Measurements from ENCODE around the gene C6orf141.

C6orf141 gene

DNA sequence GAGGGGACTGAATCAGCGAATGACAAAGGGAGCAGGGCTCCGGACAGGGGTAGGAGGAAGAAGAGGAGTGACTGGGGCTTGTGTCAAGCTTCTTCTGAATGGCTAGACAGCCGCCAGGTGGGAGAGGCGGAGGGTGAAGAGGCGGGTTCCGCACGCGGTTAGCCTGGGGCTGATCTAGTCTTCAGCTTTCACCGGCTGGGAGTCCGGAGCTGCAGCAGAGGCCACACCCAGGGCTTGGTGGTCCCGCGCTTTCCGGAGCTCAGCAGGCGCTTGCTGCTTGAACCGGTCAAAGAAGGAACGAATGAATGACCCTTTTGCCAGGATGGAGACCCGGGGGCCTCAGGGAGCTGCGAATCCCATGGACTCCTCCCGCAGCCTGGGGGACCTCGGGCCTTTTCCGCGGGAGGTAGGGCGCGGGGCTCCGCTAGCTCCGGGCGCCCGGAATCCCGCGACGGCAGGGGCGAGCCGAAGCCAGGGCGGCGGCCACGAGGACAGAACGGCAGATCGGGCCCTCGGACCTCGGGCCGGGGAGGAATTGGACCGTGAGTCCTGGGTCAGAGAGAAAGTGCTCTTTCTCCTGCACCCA lies at the start of gene C6orf141:
C6orf141 (plus strand) TSS at position 177 of the 586 bp plus-strand sequence; CDS start at position 302, 125 bp downstream.
- peak; percentile 20 for DNase-seq

DNA sequence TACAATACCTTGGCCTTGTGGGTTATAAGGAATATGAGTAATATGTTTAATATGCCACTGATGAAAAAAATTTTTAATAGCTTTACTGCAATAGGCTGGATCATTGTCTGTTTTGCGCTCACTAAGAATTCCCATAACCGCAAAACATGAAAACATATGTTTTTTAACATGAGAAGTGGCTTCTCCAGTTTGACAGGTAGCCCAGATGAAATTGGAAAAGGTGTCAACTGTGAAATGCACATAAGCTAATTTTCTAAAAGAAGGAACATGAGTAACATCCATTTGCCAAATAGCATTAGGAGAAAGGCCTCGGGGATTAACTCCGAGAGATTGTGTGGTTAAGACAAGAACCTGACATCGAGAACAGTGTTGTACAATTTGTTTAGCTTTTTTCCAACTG lies 45.8 kb upstream of the C6orf141 start:
- DNase-seq: no peak

- DNase-seq: no peak
Measured at GRCh38 chr6:49506569-49507111, 43.8 kb upstream of the C6orf141 start.

DNA sequence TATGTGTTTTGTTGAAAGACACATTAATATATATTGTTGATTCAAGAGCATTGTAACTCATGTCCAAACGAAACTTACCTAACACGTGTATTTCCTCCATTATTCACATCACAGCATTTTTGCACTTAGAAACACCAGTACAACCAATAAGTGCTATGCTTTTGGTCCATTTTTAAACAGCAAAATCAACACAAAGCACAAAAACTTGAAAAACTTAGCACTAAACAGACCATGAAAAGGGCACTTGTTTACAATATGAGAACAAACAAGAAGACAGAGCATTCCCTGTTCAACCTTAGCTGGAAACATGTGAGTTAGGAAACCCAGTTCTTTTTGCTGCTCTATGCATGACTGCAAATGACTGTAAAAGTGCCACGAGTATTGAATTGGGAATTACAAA lies 41.1 kb upstream of the C6orf141 start:
- no peak for DNase-seq

GRCh38 chr6:49513153-49513989 lies 37.1 kb upstream of the C6orf141 start:
- DNase-seq: no peak

GRCh38 chr6:49514571-49515484 lies 35.6 kb upstream of the C6orf141 start:
- no peak for DNase-seq

DNA sequence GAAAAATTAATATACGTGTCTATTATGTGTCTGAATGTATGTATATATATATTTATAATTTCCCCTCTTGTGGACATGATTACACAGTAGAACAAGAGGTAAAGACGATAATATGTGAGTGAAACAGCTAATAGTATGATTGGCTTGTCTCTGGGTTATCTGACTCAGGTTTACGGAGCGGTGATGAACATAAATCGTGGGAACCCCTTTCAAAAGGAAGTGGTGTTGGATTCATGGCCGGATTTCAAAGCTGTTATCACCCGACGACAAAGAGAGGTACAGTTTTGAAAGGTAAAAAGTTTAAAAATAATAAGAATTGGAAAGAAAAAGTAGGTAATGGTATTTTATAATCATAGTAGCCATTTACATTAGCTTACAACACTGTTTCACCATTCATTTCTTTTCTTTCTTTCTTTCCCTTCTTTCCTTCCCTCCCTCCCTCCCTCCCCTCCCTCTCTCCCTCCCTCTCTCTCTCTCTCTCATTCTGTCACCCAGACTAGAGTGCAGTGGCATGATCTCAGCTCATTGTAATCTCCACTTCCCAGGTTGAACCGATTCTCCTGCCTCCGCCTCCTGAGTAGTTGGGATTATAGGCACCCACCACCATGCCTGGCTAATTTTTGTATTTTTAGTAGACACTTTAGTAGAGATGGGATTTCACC lies 34.9 kb upstream of the C6orf141 start:
- no peak for DNase-seq

GRCh38 chr6:49516147-49516505 lies 34.3 kb upstream of the C6orf141 start:
- DNase-seq: no peak

- no peak for DNase-seq
Measured at GRCh38 chr6:49517919-49518318, 32.5 kb upstream of the C6orf141 start.

DNA sequence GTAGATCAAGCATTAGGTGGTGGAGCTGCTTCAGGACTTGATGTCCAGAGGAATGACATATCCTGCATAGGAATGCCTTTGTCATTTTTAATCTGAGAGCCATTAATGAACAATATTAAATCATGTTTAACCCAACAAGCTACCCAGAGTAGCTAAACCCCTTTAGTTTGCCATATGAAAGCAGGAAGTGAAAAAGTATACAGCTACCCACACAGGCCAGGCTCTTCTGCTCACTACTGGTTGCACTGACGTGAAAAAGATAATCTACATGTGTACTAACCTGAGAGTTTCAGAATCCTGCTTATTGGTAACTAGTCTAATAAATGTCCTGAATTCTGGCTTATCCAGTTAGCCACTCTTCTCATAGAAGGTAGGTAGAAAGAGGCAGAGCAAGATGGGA lies 30.8 kb upstream of the C6orf141 start:
- no peak for DNase-seq

- DNase-seq: no peak
Measured at GRCh38 chr6:49522710-49523593, 27.5 kb upstream of the C6orf141 start.

GRCh38 chr6:49523901-49524300 lies 26.6 kb upstream of the C6orf141 start:
- no peak for DNase-seq

GRCh38 chr6:49524541-49524940 lies 25.9 kb upstream of the C6orf141 start:
- no peak for DNase-seq

GRCh38 chr6:49526598-49526997 lies 23.9 kb upstream of the C6orf141 start:
- DNase-seq: no peak

GRCh38 chr6:49527320-49527719 lies 23.1 kb upstream of the C6orf141 start:
- no peak for DNase-seq

DNA sequence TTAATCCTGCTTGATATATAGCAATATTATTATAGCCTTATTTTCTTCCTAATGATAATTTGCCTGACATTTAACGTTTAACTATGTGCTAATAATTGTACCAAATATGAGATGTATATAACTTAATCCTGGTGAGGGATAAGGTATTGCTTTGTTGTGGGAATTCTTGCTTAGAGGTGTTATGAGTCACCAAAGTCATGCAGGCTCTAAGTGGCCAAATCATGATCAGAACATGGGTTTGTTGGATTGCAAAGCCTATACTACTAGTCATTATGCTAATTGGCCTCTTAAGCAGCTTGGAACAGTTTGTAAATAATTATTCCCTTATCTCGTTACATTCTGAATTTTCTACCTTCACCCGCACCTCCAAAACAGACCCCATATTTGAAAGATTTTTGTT lies 21.9 kb upstream of the C6orf141 start:
- DNase-seq: no peak

DNA sequence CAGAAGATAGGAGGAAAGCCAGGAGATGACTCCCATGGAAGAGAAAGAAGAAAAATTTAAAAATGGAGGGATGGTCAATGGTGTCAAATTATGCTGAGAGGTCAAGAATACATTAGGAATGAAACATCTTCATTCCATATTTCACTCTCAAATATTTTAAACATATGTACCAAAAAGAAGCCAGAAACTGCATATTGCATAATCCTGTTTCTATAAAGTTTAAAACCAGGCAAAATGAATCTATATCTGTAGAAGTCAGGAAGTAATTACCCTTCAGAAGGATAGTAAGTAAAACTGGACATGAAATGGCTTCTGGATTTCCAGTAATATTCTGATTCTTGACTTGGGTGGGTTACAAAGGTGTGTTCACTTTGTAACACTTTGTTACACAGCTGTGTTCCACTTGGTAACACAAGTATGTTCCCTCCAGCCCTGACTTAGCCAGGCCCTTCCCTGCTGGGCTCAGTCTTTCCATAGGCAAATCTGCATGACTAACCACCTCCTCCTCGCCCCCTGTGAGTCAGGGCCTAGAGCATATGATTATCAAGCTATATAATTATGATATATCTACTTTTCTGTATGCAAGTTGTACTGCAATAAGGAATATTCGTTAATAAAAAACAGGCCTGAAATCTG lies 20.2 kb upstream of the C6orf141 start:
- DNase-seq: no peak

GRCh38 chr6:49531774-49532569 lies 18.5 kb upstream of the C6orf141 start:
- DNase-seq: peak; percentile 53

GRCh38 chr6:49535795-49536194 lies 14.7 kb upstream of the C6orf141 start:
- DNase-seq: no peak

DNA sequence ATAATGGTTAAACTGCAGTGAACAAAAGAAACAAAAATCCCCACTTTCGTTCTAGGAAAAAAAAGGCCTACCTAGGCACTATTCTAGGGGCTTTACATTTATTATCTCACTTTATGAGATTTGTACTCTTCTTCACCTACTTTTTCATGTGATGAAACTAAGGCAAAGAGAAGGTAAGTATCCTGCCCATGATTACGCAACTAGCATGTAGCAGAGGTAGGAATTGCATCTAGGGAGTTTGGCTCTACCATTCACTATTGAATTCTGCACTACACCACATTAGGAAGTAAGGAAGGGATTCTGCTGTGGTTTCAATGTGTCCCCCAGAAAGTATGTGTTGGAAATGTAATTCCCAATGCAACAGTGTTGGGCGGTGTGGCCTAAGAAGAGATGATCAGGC lies 11.4 kb upstream of the C6orf141 start:
- no peak for DNase-seq

All from activated CD4-positive, alpha-beta T cell treated with anti-CD3 and anti-CD28 coated beads, Interleukin-2, amount 50 U/mL, for 16 hours (primary cell).